Uterus (tissue), 2 donors: Measurements from ENCODE around the gene PRKAG2.

Experiments used
- CTCF ChIP-seq, 4 experiments: fragments of 200-600 bp in 2 of 4; fragments of 450-650 bp in 2 of 4; sonication (generic) in 2 of 4; IDR thresholded peaks; one replicate each; pipeline ENCODE4 v1.5.1; 2016 to 2019; ENCODE audit warnings: antibody characterized with exemption in 4 of 4, mild to moderate bottlenecking in 2 of 4, moderate library complexity in 1 of 4
- POLR2A ChIP-seq, 2 donors: fragments of 450-650 bp; IDR thresholded peaks; one replicate each; pipeline ENCODE4 v1.6.1; 2016; ENCODE audit warnings: antibody characterized with exemption in 2 of 2, mild to moderate bottlenecking in 1 of 2, moderate library complexity in 1 of 2

GRCh38 chr7:151683615-151684407 lies 193.1 kb downstream of the PRKAG2 start:
- TF ChIP-seq CTCF (IDR thresholded peaks at IDR 0.05) (no peak), POLR2A (IDR thresholded peaks at IDR 0.05) (no peak)
